NCI-H460 (cell line): ENCODE results near the gene PARVA. TPM values are rescaled to one million over a fixed set of nuclear protein-coding genes. Genes with fewer than 3 reads are reported as not detected.
"Not testable (repeated sequence)": the region's sequence is repeated elsewhere in the genome, so short reads cannot be mapped to it uniquely, and the experiment has no call there.

ENCODE experiments used
- DNase-seq: peaks from one replicate; pipeline ENCODE4 v3.0.0-alpha.2; 2016; ENCODE audit warnings: low read depth; ENCODE audit errors: extremely low read depth
- polyA plus RNA-seq: library from polyadenylated mRNA; depleted of rRNA; stranded (reverse); fragments of >200 nt; gene quantifications from 2 replicates; pipeline ENCODE4 v1.2.3, GENCODE V29; 2014; cell fraction: nucleus; rRNA removed
- total RNA-seq: library from RNA; depleted of rRNA; stranded (reverse); fragments of >200 nt; shearing (Covaris generic); gene quantifications from 2 replicates; pipeline ENCODE4 v1.2.3, GENCODE V29; 2014; rRNA removed

PARVA gene, protein sequence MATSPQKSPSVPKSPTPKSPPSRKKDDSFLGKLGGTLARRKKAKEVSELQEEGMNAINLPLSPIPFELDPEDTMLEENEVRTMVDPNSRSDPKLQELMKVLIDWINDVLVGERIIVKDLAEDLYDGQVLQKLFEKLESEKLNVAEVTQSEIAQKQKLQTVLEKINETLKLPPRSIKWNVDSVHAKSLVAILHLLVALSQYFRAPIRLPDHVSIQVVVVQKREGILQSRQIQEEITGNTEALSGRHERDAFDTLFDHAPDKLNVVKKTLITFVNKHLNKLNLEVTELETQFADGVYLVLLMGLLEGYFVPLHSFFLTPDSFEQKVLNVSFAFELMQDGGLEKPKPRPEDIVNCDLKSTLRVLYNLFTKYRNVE
- 7.7 and 9.7 TPM in 2 replicates for total RNA-seq
- 3.5 and 8.6 TPM in 2 replicates for polyA plus RNA-seq

DNA sequence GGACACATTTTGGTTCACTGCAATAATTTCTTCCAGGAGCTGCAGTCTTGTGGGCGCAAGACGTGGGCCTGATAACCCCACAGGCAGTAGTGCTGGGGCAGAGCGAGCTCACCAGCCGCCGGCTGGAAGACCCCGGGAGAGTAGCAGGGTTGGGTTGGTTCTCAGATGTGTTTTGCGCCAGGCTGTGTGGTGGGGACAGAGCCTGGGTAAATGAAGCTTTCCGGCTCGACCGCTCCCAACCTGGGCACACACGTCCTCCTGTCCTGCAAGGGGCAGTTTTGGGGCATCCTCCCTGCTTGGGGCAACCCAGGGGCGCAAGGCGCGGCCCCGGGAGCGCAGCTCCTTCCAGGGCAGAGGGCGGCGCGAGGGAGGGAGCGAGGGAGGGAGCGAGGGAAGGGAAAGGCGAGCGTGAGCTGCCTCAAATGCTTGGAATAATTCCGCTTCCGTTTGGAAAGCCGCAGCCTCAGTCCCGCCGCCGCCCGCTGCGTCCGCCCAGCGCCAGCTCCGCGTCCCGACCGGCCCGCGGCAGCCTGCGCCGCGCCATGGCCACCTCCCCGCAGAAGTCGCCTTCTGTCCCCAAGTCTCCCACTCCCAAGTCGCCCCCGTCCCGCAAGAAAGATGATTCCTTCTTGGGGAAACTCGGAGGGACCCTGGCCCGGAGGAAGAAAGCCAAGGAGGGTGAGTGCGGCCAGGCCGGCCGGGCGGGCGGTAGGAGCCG, at the start of gene PARVA:
Gene PARVA (plus strand): TSS at position 466 of the 718 bp plus-strand sequence. CDS start 77 bp downstream, at position 543.
- peak; percentile 27 for DNase-seq

DNA sequence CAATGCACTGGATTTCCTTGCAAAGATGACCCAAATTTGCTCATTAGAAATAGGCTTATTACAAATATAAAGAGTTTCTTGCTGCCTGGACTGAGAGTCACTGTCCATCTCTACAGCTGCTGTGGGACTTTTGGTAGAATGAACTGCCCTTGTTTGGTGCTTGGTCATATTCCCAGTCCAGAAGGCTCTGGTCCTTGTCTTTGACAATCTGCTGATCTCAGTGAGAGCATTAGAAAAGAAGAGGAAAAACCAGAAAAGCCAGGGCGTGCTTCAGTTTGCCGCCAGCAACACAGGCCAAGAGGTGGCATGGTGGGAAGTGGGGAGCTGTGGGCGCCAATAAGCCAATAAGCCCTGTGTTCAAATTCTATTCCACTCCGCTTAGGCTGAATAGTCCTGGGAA, 48.2 kb upstream of the PARVA start:
- no peak for DNase-seq

DNA sequence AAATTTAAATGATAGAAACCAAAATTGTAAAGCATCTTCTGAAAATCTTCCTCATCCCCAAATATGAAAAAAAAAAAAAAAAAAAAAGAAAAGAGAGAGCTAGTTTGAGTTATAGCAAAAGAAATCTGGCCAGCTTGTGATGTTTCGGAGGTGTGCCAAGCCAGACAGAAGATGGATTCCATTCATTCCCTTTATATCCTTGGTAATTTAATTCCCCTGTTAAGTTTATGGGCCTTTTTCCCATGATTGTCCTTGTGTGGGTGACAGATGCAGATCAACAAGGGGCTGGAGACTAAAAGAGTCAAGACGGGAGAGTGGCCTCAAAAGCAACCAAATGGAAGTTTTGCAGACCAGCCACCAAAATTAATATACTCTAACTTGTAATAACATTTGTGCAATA, 47.6 kb upstream of the PARVA start:
- DNase-seq, result no peak

DNA sequence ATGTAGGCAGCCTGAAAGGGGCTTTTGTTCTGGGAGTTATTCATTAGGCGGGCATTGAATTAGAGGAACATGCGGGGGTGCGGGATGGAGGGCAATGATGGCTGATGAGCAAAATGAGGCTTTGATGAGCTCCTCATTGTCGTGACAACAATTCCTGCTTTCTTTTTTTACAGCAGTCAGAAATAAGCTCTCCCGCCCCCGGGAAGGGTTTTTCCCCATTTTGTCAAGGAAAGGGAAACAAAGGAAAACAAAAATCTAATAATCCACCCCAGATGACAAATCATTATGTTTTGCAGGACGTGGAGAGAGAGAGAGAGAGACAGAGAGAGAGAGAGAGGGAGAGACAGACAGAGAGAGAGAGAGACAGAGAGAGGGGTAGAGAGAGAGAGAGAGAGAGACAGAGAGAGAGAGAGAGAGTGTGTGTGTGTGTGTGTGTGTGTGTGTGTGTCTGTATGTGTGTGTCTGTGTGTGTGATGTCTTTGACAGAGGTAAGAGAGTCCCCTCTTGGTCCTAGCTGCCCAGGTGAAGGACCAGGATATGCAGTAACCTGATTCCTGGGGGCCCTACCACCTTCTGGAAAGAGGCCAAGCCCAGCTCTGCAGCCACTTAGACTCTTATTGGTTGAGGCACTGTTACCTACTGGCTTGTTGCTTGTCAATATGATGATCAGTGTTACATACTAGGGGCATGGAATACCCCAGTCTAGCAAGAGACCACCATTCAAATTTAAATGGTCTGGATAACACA, 46.7 kb upstream of the PARVA start:
- DNase-seq, result no peak

DNA sequence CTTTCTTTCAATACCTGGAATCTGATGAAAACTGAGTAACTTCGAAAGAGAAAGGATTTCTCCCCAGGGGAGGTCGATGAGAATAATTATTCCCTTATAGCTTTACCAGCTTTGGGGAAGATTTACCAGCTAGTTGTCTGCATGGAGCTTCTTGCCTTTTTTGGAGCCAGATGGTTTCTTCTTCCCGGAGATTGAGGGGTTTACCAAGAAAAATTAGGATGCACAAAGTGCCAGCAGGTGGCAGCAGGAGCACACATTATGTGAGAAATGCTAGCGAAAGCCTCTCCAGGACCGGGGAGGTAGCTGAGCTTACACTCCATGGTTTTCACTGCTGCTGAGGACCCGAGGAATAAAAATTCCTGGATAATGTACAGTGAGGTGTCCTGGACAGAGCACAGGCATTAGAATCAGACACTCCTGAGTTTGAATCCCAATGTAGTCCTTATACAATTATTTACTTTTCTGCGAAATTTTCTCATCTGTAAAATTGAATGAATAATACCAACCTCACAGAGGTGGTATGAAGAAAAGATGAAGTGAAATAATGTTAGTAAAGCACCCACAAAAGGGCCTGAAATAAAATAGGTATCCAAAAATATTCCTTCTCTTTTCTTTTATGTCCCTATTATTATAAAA, 46.0 kb upstream of the PARVA start:
- peak; percentile 81 for DNase-seq

DNA sequence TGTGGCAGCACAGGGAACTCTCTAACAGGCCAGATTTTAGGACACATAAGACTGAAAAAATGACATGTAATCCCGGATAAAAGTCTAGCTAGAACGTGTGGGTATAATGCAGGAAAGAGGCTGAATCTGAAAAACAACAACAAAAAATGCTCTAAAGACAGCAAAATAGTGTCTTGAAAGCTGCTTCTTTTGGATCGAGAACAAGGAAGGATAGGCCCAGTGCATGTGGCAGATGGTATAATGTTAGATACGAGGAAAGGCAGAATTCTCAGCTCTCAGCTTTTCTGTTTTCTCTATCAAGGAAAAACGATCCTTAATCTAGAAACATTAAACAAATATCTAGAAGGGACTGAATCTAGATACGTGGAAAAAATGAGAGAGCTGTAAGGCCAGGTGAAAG, 33.8 kb upstream of the PARVA start:
- no peak for DNase-seq

DNA sequence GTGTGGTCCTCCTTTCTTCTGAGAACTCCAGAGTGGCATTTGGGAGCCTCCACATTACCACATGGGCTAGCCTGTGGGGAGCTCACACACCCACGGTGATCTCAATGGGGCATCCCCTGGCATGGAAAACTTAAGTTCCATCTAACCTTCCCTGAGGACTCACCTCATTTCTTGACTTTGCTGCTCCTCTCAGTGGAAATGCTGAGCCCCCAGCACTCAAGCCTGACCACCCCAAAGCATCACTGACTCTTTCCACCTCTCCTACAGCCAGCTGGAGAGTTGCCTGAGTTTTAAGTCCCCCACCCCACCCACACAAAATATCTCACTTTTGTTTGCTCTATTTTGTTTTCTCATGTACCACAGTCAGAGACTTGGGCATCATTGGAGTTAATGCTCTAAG, 23.8 kb upstream of the PARVA start:
- DNase-seq, result no peak

DNA sequence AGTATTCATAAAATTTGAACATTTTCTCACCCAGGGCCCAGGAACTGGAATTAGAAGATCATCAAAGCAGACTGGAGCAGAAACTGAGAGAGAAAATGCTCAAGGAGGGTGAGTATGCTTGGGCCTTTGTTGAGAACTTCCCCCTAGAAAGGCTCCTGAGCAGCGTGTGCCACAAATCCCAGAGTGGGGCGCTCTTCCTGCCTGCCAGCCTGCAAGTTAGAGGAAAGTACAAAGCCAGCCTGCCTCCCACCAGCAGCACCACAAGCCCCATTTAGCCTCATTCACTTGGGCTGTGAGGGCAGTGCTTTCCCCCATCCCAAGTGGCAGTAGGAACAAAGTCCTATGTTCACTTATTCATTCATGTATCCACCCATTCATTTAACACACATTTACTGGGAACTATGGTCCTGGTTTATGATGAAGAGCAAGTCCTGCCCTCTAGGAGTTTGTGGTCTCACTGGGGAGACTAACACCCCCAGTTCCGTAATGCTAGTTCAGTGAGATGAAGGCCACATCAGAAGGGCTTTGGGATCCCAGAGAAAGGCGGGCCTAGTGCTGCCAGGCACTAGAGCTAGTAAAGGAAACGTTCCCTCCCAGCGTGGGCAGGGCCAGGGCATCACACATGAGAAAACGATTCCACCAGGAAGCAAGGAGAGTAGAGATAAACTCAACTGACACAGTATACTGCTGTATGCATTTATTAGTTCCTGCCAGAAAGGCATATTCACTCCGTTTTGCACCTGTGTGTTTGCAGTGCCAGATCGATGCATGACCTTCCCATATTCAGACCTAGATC, 22.4 kb upstream of the PARVA start:
- DNase-seq, result no peak

DNA sequence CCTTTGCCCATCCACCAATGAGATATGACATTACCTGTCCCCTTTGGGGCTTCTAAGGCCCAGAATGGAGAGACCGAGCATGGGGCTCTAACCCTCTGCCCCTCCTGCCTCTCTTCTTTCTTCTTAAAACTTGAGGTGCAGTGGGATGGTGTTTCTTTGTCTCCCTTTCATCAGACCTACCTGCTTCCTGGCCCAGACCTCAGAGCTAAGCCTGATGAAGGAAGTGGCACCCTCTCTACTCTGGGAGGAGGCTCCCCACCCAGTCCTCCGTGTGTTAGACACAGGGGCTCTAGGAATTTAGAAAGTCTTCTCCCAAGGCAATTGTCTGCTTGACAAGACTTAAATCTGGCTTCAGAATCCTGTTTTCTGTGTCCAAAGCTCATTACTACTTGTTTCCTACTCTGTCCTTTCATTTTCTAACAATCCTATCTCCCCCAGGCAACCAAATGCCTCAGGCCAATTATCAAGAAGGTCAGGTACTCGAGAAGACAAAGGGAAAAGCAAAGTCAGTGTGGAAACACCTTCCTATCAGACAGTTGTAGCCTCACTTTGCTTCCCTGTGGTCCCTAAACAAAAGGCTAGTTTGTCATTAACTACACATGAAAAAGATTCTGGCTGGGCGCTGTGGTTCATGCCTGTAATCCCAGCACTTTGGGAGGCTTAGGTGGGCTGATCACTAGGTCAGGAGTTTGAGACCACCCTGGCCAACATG, 20.3 kb upstream of the PARVA start:
- DNase-seq, result no peak

DNA sequence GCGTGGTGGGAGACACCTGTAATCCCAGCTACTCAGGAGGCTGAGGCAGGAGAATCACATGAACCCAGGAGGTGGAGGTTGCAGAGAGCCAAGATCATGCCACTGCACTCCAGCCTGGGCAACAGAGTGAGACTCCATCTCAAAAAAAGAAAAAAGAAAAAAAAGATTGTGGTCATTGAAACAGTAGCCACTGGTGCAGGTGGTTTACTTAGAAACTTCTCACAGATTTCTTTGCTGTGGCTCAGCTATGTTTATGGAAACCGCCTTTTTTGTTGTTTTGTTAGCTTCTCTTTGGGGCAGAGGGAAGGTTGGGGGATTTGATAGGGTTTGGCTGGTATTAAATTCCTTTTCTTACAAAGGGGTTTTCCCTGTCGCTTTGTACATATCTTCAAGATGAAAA, 19.7 kb upstream of the PARVA start:
- not testable (repeated sequence) for DNase-seq

DNA sequence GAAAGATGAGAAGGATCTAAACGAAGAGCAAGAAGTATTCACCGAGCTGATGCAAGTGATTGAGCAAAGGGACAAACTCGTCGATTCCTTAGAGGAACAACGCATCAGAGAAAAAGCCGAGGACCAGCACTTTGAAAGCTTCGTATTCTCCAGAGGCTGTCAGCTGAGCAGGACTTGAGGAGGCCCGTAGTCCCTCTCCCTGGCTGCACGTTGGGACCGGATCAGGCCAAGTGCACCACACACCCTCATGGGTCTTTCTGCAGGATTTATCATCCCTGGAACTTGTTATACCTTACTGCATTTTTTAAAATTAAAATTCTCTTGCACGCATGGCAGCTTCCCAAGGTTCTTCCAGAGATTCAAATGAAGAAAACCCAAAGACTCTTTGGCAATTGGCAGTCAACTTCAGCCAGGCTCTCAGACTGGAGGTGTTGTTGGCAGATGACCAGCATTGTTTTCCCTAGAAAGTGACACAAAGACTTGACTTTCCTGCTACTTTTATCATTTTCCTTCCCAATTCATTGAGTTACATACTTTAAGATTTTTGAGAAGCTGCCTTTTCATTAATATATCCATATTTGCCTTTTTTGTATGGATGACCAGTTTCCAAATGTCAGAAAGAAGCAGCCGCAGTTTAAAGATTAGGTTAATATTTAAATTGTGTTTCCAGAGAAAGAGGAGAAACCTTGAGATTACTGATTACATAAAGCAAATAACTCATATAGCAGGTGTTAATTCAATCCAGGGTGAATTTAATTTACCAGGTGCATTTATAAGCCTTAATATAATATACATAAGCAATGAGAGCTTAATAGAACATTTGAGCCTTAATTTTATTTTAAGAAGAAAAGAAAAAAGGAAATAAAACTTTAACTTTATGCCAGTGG, 18.8 kb upstream of the PARVA start:
- DNase-seq, result no peak

DNA sequence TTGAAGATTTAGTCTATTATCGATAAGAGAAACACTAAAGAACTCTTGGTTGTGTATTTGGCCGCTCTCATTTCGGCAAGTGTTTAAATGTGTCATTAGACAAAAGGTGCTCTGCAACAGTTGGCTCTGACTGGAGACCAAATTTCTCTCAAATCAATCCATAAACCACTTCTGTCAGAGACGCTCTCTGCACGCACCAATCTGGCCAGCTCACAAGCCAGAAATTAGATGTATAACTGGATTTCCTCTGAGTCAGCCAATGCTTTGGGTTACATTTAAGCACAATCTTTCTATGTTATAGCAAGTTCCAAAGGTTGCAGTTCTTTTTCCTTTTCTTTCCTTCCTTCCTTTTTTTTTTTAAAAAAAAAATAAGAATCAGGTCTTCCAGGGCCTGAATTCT, 17.6 kb upstream of the PARVA start:
- no peak for DNase-seq

DNA sequence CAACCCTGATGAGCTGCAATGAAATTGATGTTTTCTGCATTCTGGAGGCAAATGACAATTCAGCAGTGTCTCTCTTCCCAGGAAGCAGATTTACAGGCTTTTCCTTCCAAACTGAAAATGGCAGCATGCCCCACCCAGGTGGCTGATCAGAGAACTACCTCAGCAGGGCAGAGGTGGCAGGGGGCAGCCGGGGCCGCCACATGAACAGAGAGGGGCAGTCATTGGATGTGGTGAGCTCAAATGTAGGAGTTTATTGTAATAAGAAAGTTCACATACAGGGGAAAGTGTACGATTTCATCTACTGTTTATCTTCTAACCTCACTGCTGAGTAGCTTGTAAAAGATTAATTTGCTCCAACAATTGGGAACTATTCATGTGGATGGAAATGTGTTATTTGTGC, 15.7 kb upstream of the PARVA start:
- DNase-seq, result no peak

DNA sequence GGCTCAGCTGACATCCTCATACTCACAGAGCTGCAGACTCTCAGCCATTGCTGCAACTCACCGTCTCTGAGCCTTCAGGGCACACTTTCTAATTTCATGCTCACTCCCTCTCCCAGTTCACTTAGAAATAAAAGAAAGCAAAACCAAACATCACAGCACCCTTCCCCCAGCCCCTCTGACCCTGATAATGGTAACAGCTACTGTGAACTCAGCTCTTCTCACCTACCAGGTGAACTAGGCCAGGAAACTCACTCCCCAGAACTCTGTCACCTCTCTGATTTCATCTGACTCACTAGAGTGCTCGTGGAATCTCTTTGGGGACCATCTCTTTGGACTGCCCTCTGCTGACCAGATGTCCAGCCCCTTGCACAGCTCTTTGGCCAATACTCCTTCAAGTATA, 14.5 kb upstream of the PARVA start:
- no peak for DNase-seq

DNA sequence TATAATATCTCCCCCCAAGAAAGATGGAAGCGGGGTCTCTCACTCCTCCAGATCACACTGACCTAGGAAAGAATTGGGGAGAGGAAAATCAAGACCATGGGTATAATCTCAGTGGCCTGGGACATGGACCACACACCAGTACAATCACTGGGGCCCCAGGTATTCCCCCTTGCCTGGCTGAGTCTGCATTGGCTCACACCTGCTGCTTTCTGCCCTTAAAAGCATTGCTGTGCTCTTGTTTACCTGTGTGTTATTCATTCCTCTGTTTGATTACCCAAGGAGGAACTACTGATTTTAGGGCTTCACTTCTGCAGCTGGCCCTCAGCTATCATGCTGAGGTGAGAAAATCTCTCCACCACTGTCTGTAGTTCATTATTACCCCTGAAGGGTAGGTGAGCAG, 14.0 kb upstream of the PARVA start:
- DNase-seq, result no peak

DNA sequence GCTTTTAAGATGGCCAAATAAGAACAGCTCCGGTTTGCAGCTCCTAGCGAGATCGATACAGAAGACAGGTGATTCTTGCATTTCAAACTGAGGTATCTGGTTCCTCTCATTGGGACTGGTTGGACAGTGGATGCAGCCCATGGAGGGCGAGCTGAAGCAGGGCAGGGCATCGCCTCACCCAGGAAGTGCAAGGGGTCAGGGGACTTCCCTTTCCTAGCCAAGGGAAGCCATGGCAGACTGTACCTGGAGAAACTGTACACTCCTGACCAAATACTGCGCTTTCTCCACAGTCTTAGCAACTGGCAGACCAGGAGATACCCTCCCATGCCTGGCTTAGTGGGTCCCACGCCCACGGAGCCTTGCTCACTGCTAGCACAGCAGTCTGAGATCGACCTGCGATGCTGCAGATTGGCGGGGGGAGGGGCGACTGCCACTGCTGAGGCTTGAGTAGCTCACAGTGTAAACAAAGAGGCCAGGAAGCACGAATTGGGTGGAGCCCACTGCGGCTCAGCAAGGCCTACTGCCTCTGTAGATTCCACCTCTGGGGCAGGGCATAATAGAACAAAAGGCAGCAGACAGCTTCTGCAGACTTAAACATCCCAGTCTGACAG, 11.3 kb upstream of the PARVA start:
- peak; percentile 37 for DNase-seq

DNA sequence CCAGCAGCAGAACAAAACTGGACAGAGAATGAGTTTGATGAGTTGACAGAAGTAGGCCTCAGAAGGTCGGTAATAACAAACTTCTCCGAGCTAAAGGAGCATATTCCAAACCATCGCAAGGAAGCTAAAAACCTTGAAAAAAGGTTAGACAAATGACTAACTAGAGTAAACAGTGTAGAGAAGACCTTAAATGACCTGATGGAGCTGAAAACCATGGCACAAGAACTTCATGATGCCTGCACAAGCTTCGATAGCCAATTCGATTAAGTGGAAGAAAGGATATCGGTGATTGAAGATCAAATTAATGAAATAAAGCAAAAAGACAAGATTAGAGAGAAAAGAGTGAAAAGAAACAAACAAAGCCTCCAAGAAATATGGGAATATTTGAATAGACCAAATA, 10.3 kb upstream of the PARVA start:
- DNase-seq, result not testable (repeated sequence)

DNA sequence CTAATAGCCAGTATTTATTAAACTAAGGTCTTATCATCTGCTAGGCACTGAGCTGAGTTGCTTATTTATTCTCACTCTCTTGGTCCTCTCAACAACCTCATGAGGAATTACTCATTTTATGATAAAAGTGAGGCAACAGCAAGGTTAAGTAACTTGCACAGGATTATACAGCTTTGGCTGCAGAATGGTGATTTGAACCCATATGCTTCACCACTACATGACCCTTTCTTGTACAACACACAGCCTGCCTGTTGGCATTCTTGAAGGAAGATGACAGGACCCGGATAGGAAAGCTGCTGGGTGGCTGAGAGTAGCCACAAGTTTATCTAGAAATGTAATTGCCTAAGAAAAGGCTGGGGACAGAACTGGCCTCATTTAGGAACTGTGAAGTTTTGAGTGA, 5.3 kb upstream of the PARVA start:
- DNase-seq, result no peak
